Measurements from ENCODE around the gene GPC6.

- TF ChIP-seq CTCF (conservative IDR thresholded peaks at IDR 0.05; ENCODE audit: low read length), result no peak
- TF ChIP-seq EZH2phosphoT487 (IDR thresholded peaks at IDR 0.05; ENCODE audit: borderline replicate concordance, low read depth, low read length), result no peak
Observed at GRCh38 chr13:93967286-93967685, 740.7 kb downstream of the GPC6 start.

All from OCI-LY7 (cell line).